Esophagus (tissue), 2 donors: ENCODE data around the gene PLCB3. TPM values are rescaled to one million over a fixed set of nuclear protein-coding genes. Genes with fewer than 3 reads are reported as not detected.

Experiments
- H3K27ac ChIP-seq, 2 donors: one replicate each; pipeline ENCODE4 v1.5.1; 2013; ENCODE audit warnings: low read depth in 2 of 2, mild to moderate bottlenecking in 2 of 2, inconsistent platforms in 1 of 2, low read length in 1 of 2, moderate library complexity in 1 of 2
- H3K27me3 ChIP-seq, 2 donors: one replicate each; pipeline ENCODE4 v1.6.1; 2013; ENCODE audit warnings: low read length in 2 of 2, control low read depth in 1 of 2, mild to moderate bottlenecking in 1 of 2; ENCODE audit not compliant: insufficient read depth in 2 of 2, control insufficient read depth in 1 of 2
- H3K36me3 ChIP-seq, 2 donors: one replicate each; pipeline ENCODE4 v1.6.1; 2013; ENCODE audit warnings: low read length in 1 of 2; ENCODE audit not compliant: control insufficient read depth in 2 of 2, insufficient read depth in 2 of 2
- H3K4me1 ChIP-seq, 2 donors: one replicate each; pipeline ENCODE4 v1.6.1; 2013; ENCODE audit warnings: low read length in 1 of 2; ENCODE audit not compliant: control insufficient read depth in 2 of 2, insufficient read depth in 2 of 2
- H3K4me3 ChIP-seq, 2 donors: one replicate each; pipeline ENCODE4 v1.5.1; 2013; ENCODE audit warnings: low read length in 2 of 2, mild to moderate bottlenecking in 2 of 2, low read depth in 1 of 2, moderate library complexity in 1 of 2
- H3K9me3 ChIP-seq, 2 donors: one replicate each; pipeline ENCODE4 v1.6.1; 2013; ENCODE audit warnings: mild to moderate bottlenecking in 2 of 2, low read depth in 1 of 2, low read length in 1 of 2, moderate library complexity in 1 of 2; ENCODE audit not compliant: control insufficient read depth in 2 of 2, insufficient read depth in 1 of 2
- WGBS, 2 donors: extraction: QIAGEN DNeasy Blood & Tissue Kit; methylation state at CpG; one replicate each; pipeline ENCODE4 v1.1.7; 2013; 5-methylcytosine and 5-hydroxymethylcytosine counted together
- polyA plus RNA-seq, 2 donors: library from polyadenylated mRNA; stranded (reverse); fragments of 200-250 nt; gene quantifications; one replicate each; pipeline ENCODE4 v1.2.3, GENCODE V29; 2013
- donor health status: healthy with polysubstance abuse.
- donor health status: Bipolar disorder and iron deficiency.

PLCB3 gene
- polyA plus RNA-seq, 2 donors: 24.6 to 37.4 TPM

DNA sequence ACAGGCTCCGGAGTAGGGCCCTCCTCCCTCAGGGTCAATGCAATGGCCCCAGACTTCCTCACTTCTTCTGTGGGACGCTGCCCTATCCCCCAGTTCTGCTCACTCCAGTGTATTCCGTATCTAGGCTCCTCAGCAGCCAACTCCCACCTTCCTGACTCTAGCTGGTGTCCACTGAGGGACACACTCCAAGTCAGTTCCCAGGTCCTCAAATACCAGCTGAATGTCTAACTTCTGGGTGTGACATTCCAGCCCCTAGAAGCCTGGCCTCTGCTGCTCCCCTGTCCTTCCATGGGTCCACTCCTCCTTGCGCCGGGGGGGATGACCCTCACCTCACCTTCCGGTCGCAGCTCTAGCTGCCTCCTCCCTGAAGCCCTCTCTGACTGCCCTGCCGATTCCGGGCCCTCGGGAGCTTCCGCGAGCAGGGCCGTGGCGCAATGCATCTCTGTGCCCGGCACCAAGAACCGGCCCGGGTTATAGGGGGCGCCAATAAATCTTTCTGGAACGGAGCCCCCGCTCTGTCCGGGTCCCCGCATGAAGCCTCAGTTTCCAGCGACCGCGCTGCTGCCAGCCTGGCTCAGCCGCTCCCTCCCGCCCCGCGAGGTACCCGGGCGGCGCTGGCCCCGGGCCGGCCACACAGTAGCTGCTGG is 17.7 kb downstream of the PLCB3 start:
- H3K4me1 ChIP-seq: peaks cover 4 to 20% of the 10 kb centered on the region in 2 donors

DNA sequence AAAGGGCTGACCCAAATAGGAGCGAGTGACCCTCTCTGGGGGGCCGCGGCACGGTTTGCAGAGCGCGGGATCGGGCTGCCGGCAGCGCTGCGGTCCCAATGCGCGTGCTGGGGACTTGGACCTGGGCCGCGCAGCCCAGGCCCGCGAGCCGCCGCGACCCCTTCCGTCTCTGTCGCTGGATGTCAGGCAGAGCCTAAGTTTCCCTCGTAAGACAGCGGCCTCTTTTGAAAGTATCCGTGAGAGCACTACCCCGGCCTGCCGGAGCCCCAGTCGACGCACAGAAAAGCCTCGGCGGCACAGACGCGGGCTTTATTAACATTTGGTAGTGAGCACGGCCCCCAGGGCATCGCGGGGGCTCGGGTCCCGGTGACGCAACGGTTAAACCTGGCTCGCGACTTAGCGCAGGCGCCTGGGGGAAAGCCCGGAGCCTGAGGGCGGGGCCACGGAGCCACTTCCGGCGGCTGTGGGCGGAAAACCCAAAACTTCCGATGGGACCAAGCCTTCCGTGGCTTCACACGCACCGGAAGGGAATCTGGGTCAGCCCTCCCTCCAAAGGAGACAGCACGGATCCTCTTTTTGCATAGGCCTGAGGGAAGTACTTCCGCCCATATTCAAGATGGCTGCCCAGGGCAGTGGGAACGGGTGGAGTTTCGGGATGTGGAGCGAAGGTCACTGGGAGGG is 18.4 kb downstream of the PLCB3 start:
- Histone ChIP-seq H3K9me3 (no peaks in the 10 kb centered on the region), H3K36me3 (peaks cover 0 to 20% of the 10 kb centered on the region in 2 donors), H3K4me1 (peaks cover 4 to 20% of the 10 kb centered on the region in 2 donors), H3K27me3 (no peaks in the 10 kb centered on the region), H3K4me3 (peak overlapping the region; percentile 57 to 58), H3K27ac (peak overlapping the region; percentile 96)
- WGBS, 2 donors: 0% methylated on average over 52 to 58 of the region's 58 CpGs

More for the DNA sequence above, 17.7 kb downstream of the PLCB3 start:
- Histone ChIP-seq H3K27ac (peak overlapping the region; percentile 96), H3K36me3 (peaks cover 5 to 22% of the 10 kb centered on the region in 2 donors), H3K4me3 (peak overlapping the region; percentile 57 to 58), H3K9me3 (no peaks in the 10 kb centered on the region), H3K27me3 (no peaks in the 10 kb centered on the region)
- 1 to 2% methylated on average over 33 to 34 of the region's 34 CpGs for WGBS, 2 donors

DNA sequence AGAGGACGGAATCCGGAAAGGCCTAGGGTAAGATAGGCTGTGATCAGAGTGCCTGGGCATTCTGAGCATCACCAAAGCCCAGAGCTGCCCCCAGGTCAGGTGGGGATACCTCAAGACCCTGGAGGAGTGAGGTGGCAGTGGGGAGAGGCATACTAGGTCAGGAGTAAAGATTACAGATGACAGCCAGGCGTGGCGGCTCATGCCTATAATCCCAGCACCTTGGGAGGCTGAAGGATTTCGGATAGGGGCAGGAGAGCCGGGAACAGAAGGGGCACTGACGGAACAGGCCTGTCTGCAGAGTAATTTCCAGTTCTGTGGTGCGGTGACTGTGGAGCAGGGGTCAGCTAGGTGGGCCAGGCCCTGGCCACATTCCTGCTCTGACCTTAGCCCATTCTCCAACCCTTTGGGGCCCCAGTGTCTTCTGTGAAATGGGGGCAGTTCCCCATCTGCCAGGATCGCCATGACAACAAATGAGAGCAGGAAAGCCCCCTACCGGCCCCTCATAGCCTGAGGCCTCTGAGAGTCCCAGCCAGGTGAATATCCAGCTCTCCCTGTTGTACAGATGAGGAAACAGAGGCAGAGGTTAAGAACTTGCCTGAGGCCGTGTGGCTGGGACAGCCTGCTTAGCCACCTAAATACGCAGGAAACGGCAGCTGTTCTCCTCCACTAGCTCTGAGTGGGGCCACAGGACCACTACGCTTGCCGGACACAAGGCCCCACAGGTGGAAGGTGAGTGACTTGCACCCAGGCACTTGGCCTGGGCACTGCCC is 23.9 kb downstream of the PLCB3 start:
- H3K27me3 ChIP-seq: no peaks in the 10 kb centered on the region
- no peak overlapping the region for H3K4me3 ChIP-seq
- H3K27ac ChIP-seq: peak overlapping the region; percentile 48 to 85
- H3K4me1 ChIP-seq: peaks cover 0 to 9% of the 10 kb centered on the region in 2 donors
- peaks cover 0 to 13% of the 10 kb centered on the region in 2 donors for H3K36me3 ChIP-seq
- WGBS, 2 donors: 90 to 91% methylated on average over 15 of the region's 15 CpGs
- H3K9me3 ChIP-seq: no peaks in the 10 kb centered on the region

DNA sequence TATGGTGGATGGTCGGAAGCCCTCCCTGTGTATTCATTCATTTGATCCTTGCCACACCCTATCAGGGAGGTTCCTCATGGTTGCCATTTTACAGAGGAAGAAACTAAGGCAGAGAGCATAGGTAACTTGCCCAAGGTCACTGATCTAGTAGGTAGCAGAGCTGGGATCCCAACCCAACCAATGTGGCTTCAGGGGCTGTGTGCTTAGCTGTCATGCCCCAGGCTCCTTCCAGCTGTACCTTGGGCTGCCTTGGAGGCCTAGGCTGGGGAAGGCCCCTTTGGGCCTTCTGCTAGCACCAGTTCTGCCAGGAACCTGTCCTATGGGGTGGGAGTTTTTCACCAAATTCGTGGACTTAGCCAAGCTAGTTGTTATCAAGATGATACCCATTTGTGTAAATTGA is 24.5 kb downstream of the PLCB3 start:
- Histone ChIP-seq H3K36me3 (peaks cover 0 to 13% of the 10 kb centered on the region in 2 donors), H3K4me1 (peaks cover 0 to 9% of the 10 kb centered on the region in 2 donors), H3K4me3 (no peak overlapping the region), H3K27ac (peak overlapping the region; percentile 48 to 85), H3K27me3 (no peaks in the 10 kb centered on the region), H3K9me3 (no peaks in the 10 kb centered on the region)
- 66 to 80% methylated on average over 2 of the region's 2 CpGs for WGBS, 2 donors

DNA sequence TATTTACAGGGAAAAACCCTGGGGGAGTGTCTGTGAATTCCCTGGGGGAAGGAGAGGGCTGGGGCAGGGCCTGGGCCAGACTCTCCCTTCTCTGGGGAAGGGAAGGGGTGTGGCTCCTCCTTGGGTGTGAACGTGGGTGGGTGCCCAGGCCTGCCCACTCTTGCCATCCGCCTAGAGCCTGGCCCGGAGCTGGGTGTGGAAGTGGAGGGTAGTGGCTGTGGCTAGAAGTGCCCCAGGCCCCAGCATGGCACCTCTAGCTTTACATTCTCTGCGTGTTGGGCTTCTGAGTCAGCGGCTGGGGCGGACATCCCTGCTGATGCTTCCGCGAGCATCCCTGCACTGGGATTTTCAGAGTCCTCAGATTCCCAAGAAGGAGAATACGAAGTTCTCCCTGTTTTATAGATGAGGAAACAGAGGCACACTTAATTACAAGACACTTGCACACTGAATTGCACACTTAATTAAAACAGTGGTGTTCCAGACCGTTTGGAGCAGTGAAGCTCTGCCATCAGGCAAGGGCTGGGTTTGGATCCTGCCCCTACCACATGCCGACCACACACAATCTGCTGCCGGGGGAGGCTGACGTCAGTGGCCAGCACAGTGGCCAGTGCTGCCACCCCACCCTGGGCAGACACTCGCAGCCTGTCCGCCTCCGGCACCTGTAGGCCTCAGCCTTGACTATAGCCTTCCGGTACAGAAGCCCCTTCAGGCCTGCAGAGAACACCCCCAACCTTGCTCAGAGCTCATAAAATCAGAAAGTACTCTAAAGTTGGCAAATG is 25.5 kb downstream of the PLCB3 start:
- peak overlapping the region; percentile 50 to 52 for H3K27ac ChIP-seq
- H3K36me3 ChIP-seq: peaks cover 0 to 14% of the 10 kb centered on the region in 2 donors

DNA sequence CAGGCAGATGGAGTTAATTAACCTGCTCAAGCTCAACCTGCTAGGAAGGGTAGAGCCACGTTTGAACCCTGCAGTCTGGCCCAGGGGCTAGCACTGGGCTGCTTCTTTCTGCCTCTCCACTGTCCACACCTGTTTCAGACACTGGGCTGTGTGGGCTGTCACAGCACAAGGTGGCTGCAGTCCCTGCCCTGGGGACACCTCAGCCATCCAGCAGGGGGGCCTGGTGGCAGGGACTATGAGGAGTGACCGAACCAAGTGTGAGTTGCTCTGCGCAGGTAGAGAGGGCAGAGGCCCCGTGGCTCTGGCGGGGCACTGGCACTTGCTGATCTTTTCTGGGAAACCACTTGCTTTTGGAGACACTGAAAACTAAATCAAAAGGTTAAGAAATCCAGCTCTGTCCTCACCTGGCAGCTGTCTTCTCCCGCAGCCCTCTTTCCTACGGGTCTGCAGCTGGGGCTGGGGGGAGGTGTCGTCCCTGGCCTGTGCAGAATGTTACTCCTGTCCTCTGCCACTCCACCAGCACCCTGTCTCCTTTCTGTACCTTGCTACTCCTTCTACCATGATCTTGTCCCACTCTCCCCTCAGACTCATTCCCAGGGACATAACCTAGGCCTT is 27.4 kb downstream of the PLCB3 start:
- Histone ChIP-seq H3K4me3 (no peak overlapping the region), H3K27ac (no peak overlapping the region), H3K9me3 (no peaks in the 10 kb centered on the region), H3K4me1 (peaks cover 0 to 17% of the 10 kb centered on the region in 2 donors), H3K36me3 (peaks cover 0 to 17% of the 10 kb centered on the region in 2 donors), H3K27me3 (no peaks in the 10 kb centered on the region)
- 85 to 88% methylated on average over 8 of the region's 8 CpGs for WGBS, 2 donors

More for the DNA sequence above, 25.5 kb downstream of the PLCB3 start:
- Histone ChIP-seq H3K9me3 (no peaks in the 10 kb centered on the region), H3K27me3 (no peaks in the 10 kb centered on the region), H3K4me1 (peaks cover 0 to 9% of the 10 kb centered on the region in 2 donors), H3K4me3 (no peak overlapping the region)
- 58 to 68% methylated on average over 17 of the region's 17 CpGs for WGBS, 2 donors

DNA sequence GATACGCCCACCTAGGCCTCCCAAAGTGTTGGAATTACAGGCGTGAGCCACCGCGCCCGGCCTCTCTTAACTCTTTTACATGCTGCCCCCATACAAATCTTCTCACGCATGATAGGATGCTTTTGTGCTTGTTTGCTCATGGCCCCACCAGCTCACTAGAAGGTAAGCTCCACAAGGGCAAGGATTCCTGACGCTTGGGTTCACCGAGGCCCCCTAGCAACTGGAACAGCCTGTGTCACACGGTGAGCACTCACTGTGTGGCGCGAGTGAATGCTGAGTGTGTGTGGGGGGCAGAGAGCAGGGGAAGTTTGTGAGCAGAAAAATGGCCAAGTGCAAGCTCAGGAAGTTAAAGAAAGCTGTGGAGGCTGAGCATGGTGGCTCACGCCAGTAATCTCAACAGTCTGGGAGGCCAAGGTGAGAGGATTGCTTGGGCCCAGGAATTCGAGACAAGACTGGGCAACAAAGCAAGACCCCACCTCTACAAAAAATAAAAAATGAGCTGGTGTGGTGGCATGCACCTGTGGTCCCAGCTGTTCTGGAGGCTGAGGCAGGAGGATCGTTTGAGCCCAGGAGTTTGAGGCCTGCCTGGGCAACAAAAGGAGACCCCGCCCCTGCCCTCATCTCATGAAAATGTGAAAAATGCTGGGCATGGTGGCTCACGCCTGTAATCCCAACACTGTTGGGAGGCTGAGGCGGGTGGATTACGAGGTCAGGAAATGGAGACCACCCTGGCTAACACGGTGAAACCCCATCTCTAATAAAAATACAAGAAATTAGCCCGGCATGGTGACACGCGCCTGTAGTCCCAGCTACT is 30.8 kb downstream of the PLCB3 start:
- Histone ChIP-seq H3K36me3 (peaks cover 0 to 10% of the 10 kb centered on the region in 2 donors), H3K9me3 (no peaks in the 10 kb centered on the region), H3K27me3 (no peaks in the 10 kb centered on the region), H3K27ac (no peak overlapping the region), H3K4me1 (peaks cover 6 to 24% of the 10 kb centered on the region in 2 donors), H3K4me3 (no peak overlapping the region)
- WGBS, 2 donors: 94 to 95% methylated on average over 22 of the region's 22 CpGs

DNA sequence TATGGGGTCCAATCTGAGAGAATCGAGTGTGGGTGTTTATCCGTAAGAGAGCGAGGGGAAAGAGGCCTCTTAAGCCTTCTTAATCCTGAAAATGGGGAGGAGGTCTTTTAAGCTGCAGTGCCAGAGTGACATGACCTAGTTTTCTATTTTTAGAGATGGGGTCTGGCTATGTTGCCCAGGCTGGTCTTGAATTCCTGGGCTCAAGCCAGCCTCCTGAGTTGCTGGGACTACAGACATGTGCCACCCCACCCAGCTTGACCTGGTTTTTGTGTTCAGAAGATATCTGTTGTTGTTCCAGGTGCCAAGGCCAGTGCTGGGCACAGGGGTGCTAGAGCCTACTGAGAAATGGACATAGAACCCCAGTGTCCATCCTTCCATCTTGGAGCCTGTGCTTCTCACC is 31.8 kb downstream of the PLCB3 start:
- Histone ChIP-seq H3K4me3 (peak overlapping the region in 1 of 2 donors; percentile 24), H3K4me1 (peaks cover 6 to 24% of the 10 kb centered on the region in 2 donors), H3K9me3 (no peaks in the 10 kb centered on the region), H3K27me3 (no peaks in the 10 kb centered on the region), H3K27ac (peak overlapping the region in 1 of 2 donors; percentile 72), H3K36me3 (peaks cover 0 to 10% of the 10 kb centered on the region in 2 donors)
- WGBS, 2 donors: 82 to 83% methylated on average over 3 of the region's 3 CpGs
